Limb (tissue), 2 donors: ENCODE data around the gene ITPR1.

Source experiments
- DNase-seq, 2 donors: peaks; one replicate each; pipeline ENCODE4 v3.0.0-alpha.2; 2016; ENCODE audit errors: extremely low spot score in 2 of 2

The ITPR1 gene

DNA sequence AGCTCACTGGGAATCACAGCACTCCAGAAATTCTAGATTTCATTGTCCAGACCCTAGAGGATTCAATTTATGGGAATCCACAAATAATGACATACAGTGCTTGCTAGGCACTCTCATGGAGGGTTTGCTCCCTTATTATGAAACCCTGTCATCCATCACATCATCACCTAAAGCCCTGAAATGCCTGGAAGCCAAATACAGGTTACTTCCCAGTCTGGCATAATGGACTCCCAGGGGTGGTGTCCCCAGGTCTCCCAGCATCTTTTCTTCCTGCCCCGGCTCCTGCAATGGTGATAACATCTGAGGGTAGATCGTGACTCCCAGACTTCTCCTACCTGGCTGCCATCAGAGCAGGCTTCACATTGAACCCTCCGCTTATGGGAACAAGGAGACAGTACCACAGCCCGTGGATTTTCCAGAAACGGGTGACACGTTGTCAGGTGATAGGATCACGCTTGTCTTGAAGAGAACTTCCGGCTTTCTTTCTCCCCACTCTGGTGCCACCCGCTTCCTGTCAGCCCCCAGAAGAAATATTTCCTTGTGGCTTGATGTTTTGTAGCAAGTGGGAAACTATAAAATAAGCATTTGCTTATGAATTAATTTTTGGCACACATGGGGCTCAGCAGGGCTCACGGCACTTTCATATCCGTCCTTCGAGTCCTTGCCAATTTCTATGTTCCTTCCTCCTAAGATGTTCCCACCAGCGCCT lies 247.4 kb downstream of the ITPR1 start:
- DNase-seq = peak in 1 of 2 donors; percentile 5

DNA sequence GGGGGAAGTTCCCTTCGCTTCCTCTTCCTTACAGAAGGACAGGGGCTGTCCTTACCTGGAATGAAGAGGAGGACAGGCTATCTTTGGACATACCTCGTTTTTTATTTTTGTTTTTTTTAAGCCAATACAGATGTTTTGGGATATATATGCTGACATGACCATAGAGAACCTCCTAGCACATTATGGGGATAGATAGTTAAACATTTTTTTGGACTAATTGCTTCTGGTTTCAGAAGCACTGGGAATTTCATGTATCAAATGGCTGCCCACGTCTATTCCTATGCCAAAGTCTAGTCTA lies 247.9 kb downstream of the ITPR1 start:
- DNase-seq = no peak

DNA sequence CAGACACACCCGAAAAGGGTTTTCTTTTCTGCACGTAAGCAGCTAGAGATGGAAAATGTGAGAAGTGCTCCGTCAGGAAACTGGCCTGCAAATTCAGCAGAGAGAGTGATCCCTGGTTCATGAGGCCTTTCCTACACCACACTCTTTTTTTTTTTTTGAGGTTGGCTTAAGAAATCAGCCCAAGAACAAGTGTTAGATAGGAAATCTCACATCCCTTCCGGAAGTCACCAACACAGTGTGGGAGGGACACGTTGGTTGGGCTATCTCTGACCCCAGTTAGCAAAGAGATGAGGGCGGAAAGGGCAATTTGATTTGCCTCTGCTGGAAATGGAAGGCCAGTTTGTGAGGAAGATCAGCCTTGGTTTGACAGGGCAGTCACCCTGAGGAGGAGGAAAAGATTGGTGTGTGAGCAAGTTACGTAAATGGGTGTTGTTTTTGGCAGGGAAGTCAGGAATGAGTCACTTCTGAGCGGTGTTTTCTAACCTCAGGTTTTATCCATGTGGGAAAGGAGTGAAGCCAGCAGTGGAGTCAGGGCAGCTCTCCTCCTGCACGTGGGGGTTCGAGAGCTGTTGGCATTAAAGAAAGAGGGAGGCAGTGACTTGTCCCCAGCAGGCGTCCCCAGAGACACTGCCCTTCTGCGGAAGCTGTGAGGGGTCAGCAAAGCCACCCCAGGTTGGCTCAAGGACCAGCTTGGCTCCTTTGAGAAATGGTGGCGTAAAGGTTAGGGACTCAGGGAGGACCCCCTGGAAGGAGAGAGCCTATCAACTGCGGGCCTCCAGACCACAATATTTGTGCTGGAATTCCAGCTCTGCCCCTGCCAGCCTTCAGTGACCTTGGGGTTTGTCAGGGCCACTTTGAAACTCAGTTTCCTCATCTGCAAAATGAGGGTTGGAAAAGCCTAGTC lies 248.5 kb downstream of the ITPR1 start:
- DNase-seq = peak; percentile 47

DNA sequence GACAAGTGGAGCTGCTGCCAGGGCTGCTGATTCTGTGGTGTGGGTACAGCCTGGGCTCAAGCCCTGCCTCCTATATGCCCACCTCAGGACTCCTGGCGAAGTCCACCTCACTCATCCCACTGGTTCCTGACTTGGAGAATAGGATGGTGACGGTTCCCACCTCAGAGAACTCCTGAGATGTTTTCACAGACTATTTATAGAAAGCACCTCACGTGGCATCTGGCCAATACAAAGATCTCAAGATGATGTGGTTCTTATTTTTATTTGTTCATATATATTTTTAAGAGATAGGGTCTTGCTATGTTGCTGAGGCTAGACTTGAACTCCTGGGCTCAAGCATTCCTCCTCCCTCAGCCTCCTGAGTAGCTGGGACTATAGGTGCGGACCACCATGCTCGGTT lies 249.2 kb downstream of the ITPR1 start:
- no peak for DNase-seq

DNA sequence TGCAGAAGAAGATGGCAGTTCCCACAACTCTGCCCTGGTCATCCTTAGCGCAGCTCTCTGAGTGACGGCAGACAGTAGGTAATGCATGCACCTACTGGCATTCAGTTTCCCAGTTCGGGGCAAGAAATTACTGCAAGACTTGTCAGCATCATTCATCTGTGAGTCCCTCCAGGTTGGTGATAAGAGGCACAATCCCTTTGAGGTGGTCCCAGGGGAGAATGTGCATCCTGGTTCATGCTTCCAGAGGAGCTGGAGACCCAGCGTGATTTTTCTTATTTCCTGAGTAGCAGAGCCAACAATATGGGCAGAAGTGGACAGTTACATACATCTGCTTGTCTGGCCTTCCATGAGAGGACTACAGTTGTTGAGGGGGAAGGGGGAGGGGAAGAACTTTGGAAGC lies 250.2 kb downstream of the ITPR1 start:
- no peak for DNase-seq

DNA sequence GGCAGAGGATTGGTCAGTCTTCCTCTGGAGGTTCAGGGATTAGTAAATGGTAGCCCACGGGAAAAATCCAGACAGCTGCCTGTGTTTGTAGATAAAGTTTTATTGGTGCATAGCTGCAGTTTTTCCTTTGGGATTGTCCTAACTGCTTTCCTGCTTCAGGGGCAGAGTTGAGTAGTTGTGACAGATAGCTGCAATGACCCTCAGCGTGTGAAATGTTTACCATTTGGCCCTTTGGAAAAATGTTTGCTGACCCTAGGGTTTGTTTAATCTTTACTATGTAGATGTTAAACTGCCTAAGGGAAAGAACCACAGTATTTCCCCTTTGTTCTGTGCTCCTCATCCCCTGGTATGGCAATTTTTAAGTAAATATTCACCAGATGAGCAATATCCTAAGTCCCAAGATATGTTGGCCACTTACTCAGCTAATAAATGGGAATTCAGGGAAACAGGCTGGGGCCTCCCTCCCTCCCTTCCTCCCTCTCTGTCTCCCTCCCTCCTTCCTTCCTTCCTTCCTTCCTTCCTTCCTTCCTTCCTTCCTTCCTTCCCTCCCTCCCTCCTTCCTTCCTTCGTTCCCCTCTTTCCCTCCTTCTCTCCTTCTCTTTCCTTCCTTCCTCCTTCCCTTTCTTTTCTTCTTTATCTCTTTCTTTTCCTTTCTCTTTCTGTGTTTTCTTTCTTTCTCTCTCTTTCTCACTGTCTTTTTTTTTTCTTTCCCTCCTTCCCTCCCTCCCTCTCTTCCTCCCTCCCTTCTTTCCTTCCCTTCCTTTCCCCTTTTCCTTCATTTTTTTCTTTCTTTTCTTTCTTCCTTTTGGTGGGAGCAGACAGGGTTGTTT lies 251.5 kb downstream of the ITPR1 start:
- DNase-seq = no peak

DNA sequence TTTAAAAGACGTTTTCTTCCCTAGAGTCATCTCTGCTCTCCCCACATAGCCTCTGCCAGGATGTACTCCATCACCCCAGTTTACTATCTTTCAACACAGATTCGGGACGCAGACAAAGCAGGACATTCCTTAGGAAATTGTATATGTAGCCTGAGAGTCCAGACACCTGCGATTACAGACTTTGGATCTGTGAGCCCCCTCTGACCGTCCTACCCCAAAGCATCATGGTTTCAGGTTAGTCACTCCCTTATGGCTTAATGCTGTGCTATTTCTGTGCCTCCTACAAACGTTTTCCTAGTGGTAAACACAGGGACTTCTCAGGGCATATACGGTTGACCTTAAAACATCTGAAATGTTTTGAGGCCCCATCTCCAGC lies 252.1 kb downstream of the ITPR1 start:
- no peak for DNase-seq

DNA sequence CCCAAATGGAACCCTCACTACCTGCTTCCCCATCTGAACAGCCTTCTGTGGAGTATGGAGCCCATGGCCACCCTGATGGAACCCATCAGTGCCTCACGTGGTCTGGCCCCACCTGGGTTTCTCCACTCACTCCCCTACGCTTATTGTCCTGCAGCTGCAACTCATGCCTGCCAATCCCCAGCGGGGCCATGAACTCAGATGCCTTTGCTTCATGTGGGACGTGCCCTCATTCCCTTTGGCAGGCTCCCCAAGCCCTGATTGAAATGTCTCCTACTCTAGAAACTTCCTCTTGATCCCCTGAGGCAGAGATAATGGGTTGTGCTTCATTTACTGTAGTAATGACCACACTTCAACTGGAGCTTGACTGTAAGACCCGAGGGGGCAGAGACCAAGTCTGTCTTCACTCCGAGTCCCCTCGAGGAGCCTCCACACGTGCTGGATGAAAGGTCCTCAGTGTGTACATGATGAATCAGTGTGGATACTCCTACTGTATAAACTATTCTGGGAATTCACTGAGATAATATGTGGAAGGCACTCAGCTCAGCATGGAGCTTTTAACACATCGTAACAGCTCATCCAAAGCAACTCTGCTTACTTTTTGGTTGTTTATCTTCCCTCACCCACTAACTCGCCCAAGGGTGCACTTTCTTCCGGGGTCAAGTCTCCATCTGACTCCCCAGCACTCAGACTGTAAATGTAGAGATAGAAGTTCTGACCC lies 253.3 kb downstream of the ITPR1 start:
- DNase-seq = no peak

DNA sequence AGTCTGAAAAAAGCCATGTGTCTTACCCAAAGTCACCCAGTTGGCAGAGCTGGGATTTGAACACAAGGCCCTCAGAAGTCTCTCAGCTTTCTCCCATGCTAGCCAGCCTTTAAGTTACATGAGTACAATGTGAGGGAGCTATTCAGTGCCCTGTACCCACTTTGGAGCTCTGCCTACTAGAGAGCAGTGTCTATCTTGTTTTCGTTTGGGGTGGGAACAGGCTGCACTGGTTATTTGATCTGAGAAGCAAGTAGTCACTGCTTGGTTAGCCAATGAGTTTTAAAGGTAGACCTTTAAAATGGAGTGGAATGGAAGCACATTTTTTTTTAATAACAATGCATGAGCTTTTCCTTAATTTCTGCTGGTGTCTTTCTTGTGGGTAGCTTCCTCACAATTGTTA lies 255.0 kb downstream of the ITPR1 start:
- no peak for DNase-seq

DNA sequence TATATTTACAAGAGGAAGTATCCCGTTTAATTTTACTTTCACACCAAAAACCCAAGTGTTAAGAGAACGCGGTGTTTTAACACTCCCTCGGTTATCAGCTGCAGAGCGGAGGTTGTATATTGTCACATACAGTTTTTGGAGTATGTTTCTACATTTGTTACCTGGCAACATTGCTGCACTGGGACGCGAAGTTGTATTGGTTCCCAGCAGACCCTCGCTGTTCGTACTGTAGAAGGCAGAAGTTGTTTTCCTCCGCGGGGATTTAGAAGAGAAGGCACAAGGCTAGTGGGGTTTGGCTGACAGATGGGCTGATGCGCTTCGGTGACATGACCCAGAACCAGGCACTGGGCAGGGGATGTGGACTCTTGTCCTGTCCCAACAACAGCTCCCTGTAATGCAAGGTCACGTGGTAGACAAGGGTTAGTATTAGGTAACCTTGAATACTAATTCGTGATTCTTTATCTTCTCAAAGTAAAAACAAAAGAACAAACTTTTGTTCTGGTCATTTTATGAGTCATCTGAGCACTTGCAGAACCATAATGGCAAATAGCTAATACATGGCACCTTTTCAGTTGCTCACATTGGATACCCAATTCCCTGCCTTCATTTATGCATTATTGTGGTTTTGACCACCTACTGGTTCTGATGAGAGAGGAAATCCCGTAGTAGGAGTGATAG lies 255.7 kb downstream of the ITPR1 start:
- DNase-seq = no peak

DNA sequence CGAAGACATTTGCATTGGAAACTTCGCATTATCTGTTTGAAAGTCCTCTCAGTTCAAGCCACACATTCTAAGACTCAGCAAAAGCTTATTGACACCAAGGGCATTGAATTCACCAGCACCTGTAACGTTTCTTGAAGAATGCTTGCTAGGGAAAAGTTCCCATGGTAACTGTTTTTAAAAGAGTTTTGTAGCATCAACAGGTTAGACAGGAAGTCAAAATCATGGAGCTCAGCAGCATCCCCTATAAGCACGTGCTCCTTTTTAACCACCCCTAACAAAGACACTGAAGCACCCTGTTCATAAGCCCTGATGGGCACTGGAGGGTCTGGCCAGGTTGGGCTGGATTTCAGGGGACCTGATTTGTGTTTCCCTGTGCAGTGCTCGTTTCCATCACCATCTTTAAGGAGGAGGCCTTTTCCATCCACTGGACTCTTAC lies 256.4 kb downstream of the ITPR1 start:
- no peak for DNase-seq

DNA sequence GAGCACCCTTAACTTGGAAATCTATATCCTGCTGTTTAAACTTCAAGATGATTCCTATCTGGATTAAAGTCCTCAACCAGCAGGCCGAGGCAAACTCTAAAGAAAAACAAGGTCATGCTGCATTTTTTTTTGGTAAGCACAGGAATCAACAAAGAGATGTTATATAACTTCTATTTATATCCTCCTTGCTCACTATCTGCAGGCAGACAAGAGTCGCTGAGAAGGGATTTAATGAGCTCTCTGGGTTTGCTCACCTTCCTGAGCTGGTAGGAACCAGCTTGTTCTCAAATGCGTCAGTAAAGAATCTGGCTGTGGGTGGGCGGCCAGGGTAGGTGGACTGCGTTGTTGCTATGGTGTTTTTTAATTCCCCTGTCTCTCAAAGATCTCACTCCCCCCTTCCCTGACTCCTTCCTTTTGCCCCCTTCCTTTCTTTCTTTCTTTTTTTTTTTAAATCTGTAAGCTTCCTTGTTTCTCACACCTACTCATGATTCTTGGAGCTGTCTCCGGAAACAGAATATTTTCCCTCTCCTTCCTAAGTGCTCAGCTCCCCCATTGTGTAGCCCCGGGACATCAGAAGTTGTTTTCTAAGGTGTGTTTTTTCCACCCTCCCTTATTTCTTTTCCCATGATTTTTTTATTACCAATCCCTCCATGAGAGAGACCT lies 257.3 kb downstream of the ITPR1 start:
- no peak for DNase-seq

DNA sequence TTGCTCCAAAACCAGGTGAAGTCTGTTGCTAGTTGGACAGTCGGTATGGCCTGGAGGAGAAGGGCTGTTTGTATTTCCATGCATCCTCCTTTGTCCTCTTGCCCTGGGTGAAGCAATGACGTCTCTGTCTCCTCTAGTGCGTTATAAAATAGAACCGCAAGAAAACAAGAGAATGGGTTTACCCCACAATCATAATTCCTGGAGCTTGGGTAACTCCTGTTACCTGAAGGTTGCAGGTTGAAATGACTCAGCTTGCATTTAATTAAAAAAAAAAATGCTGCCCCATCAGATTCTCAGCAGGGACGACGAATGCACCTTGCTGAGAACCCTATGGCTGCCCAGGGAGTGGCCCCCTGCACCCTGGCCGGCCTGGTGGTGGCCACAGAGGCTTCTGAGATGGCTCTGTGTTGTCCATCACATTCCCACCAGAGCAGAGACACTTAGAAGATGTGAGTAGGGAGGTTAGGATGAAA lies 257.9 kb downstream of the ITPR1 start:
- no peak for DNase-seq

DNA sequence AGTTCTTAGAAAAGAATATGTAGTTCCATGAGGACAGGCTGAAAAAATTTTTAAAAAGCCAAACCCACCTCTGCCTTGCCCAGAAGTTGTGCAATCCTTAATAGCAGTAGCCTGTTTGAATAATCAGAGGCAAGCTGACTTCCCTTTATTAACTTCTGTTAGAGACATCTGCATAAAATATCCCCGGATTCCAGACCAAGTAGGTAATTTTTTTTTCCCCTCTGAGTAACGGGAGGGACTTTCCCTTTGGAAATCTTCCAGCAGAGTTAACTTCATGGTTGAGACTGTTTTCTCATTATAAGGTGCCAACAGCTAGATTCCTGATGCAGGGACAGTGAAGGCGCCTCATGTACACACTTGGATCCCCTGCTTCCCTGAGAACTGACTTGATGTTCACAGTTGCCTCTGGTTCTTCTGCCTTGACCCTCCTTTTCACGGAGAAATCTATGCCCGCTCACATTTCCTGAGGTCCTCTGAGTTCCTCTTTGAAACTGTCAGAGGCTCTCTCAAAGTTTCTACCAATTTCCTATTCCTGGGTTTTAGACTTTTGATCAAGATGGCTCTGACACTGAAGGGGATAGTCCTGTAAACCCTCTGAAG lies 258.5 kb downstream of the ITPR1 start:
- DNase-seq = peak in 1 of 2 donors; percentile 63

DNA sequence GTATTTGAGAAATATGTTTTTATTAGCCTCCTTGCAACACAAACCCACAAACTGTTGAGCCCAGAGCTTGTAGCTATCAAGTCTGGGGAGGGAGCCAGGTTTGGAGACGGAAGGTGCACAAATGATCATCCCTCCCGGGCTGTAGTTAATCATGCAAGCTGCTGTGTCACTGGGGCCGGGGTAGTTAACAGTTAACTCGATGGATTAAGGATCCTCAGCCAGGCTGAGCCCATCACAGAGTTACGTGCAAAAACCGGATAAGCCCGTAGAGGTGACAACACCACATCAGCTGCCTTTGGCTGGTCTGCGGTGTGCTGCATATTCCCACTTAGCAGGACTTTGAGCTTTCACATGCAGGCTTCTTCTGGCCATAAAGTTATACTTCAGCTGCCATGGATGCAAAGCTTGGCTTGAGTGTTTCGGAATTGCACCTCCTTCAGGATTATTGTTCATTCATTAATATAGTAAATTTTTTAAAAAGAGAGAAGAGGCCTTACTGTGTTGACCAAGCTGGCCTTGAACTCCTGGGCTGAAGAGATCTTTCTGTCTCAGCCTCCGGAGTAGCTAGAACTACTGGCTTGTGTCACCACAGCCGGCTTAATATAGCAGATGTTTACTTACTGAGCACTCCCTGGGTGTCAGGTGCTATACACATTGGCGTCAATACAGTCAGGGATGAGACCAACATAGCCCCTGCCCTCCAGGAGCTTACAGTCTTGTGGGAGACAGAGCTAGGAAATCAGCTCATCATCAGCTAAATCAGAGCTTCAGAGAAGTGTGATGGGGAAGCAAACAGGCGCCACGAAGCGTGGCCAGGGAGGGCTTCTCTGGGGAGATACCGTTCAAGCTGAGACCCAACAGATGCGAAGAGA lies 259.3 kb downstream of the ITPR1 start:
- no peak for DNase-seq

DNA sequence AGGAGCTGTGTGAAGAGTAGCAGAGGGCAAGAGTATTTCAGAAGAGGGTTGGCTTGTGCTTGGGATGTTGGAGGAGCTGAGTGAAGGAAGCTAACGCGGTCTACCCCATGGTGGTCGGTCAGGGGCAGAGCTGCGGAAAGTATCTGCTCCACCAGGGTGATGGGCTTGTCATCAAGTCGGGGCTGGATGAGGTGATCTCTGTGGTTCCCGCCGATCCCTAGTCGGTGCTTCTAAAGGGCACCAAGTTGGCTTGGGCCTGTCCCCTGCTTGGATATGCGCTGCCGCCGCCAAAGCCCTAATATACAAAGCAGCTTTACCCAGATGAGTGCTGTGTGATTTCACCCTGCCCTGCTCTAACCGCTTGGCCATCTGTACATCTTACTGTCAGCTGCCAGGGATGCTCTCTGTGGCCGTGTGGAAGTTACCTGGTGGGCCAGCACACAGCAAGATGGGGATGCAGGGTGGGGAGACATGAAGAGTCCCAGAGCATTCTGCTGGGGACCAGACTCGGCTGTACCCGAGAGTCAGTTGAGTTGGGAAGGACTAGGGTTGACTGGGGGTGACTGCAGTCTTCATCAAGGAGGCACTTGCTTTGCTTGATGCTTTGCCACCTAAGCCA lies 260.0 kb downstream of the ITPR1 start:
- no peak for DNase-seq

DNA sequence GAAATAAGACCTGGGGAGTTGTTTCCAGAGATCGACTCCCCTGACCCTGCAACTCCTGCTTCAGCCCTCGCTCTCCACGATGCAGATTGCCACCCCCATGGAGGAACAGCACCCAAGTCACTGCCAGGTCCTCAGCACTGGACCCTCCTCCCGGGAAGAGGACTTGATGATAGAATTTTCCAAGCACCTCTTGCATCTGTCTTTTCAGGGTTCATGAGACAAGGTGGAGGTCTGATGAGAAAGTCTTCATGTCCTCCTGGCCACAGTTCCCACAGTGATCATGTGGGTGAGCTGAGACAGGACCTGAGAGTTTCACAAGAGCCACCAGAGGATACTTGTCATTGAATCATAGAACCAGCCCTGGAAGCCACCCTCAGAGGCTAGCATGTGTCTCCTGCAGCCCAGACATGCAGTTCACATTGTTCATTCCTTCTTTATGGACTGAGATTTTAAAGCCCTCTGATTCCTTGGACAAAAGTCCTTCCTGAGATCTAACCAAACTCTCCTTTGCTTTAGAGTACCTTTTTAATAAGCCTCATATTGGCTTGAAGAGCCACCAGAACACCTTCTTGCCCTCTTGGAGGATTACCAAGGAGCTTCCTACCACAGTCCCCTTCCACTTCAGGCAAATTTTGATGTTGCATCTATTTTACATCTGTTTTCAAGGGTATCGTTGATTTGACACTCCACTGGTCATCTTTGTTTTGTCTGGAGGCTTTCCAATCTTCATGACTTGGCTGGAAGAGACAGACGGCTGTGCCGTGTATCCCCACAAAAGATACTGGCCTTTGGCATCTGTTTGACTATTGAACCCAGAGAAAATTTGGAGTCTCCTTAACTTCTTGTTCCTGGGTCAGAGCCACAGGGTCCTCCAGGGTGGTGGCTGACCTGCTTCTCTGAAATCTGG lies 261.3 kb downstream of the ITPR1 start:
- no peak for DNase-seq
